Erythroblast (primary cell): ENCODE results near the gene CCS.

ENCODE experiments used
- GATA1 ChIP-seq: IDR thresholded peaks from 2 replicates; pipeline ENCODE4 v1.6.1; 2011; ENCODE audit warnings: low read depth, mild to moderate bottlenecking, control low read depth, low read length, moderate library complexity
- POLR2A ChIP-seq: IDR thresholded peaks from 2 replicates; pipeline ENCODE4 v1.6.1; 2011; ENCODE audit warnings: mild to moderate bottlenecking, low read length

DNA sequence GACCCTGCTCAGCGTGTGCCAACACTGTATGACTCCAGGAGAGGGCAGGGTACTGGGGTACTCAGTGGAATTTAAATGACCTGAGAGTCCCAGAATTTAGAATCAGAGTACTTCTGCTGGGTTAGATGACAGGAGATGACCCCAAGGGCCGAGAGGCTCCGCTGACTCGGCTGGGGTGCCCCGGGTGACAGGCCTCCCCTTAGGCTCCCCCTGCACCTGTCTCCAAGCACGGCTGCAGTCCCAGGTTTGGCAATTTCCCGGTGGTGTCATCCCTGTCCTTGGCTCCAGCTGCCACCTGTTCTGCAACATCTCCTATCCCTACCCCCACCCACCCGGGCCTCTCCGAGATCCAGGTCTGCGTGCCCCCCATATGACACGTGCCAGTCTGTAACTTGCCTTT is 44.9 kb upstream of the CCS start:
- TF ChIP-seq POLR2A (no peak), GATA1 (no peak)
